GM19467 (cell line): ENCODE data around the gene EFNA4.
A peak's percentile ranks its signal among the peaks of the same experiment; 100 is the strongest.

Source experiments
- ATAC-seq: cut with Tn5 transposase; IDR thresholded peaks from one replicate; pipeline ENCODE4 v1.9.1; 2021; ENCODE audit warnings: mild to moderate bottlenecking, moderate library complexity; ENCODE audit not compliant: unreplicated experiment

The EFNA4 gene

GRCh38 chr1:155051342-155051776 lies 12.2 kb upstream of the EFNA4 start:
- peak; percentile 25 for ATAC-seq

GRCh38 chr1:155051777-155052398 lies 11.7 kb upstream of the EFNA4 start:
- ATAC-seq: no peak

- no peak for ATAC-seq
Measured at GRCh38 chr1:155052439-155053395, 10.8 kb upstream of the EFNA4 start.

- ATAC-seq: no peak
Measured at GRCh38 chr1:155053531-155054105, 9.9 kb upstream of the EFNA4 start.

- ATAC-seq: no peak
Measured at GRCh38 chr1:155057104-155057503, 6.4 kb upstream of the EFNA4 start.

GRCh38 chr1:155057788-155058211 lies 5.7 kb upstream of the EFNA4 start:
- no peak for ATAC-seq

GRCh38 chr1:155060736-155061135 lies 2.8 kb upstream of the EFNA4 start:
- no peak for ATAC-seq

- ATAC-seq: peak; percentile 43
Measured at GRCh38 chr1:155061381-155062150, 2.0 kb upstream of the EFNA4 start.

- no peak for ATAC-seq
Measured at GRCh38 chr1:155062151-155062686, 1.3 kb upstream of the EFNA4 start.

- no peak for ATAC-seq
Measured at GRCh38 chr1:155062702-155063411, 683 bp upstream of the EFNA4 start.

GRCh38 chr1:155064111-155064831 lies 731 bp downstream of the EFNA4 start:
- ATAC-seq: no peak

GRCh38 chr1:155064832-155065429 lies 1.4 kb downstream of the EFNA4 start:
- no peak for ATAC-seq

GRCh38 chr1:155066777-155067176 lies 3.2 kb downstream of the EFNA4 start:
- no peak for ATAC-seq

- no peak for ATAC-seq
Measured at GRCh38 chr1:155068599-155068998, 5.1 kb downstream of the EFNA4 start.

- no peak for ATAC-seq
Measured at GRCh38 chr1:155069551-155070157, 6.1 kb downstream of the EFNA4 start.

- ATAC-seq: no peak
Measured at GRCh38 chr1:155070158-155070621, 6.7 kb downstream of the EFNA4 start.

GRCh38 chr1:155070721-155071569 lies 7.4 kb downstream of the EFNA4 start:
- no peak for ATAC-seq

GRCh38 chr1:155071701-155072100 lies 8.2 kb downstream of the EFNA4 start:
- no peak for ATAC-seq
